ENCODE results near the gene OLFM1.
"Not testable (repeated sequence)": the region's sequence is repeated elsewhere in the genome, so short reads cannot be mapped to it uniquely, and the experiment has no call there.

Gene OLFM1

DNA sequence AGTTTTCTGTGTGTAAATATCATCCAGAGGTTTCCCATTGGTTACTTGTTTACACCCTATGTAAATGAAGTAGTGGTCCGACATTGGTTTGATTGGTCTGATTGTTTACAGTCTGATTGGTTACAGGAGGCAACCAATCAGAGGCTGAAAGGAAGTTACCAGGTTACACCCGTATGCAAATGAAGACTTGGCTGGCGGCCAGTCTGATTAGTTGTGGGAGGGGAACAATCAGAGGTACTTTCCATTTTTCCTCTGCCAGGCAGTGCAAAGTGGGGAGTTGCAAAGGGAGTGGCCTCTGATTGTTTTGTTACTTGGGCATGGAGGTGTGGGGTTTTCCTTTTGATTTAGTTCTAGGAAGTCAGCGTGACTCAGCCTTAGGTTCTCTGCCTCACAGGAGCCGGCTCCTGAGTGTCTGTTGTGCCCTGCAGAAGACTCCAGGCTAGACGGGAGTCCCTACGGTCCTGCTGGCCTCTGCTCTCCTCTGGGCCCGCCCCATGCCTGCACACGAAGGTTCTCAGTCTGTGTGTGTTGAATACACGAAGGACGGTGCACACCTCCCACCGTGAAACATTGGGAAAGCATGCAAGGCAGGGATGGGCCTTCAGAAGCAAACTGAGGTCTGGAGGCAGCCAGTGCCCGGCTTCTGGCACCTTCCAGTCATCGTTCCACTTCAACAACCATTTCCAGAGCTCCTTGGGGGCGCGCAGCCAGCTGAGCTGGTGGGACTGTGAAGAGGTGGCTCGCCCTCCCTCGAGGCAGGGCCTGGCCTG, 42.9 kb downstream of the OLFM1 start:
- peak in 3 of 4 experiments; percentile 3 to 36 (median 7) for DNase-seq (ENCODE audit: low read depth in 4 of 4, low spot score in 1 of 4)

DNA sequence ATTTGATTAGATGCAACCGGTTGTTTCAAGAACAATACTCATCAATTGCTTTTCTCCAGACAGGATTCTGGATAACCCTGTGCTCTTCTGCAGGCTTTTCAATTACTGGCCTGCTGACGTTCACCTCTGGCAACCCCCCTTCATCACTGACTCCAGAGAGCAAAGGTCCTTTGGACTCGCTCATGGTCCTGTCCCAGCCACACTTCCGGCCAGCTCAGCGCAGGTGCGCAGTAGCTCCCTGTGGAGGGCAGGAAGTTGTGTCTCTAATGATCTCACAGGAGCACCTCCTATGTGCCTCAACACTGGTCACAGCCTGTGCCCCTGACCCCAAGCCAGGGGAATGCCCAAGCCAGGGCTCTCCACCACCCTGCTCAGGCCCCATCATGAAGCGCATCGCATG, 44.0 kb downstream of the OLFM1 start:
- DNase-seq (ENCODE audit: low read depth in 4 of 4, low spot score in 1 of 4): no peak

DNA sequence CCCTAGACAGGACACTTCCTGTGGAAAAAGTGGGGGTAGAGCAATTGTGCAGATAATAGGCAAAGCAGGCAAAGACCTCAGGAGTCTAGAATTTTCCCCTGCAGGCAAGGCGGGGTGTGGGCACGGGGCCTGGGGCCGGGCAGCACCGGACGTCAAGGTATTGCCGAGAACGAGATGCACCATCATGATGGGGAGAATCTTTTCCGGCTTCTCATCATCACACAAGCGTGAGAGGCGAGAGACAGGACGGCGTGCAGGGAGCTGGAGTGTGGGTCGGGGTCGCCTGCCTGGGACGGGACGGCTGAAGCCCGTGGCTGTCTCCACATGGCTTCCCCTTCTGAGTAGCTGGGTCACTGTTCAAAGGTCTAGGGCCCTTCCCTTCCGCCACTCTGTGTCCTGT, 44.5 kb downstream of the OLFM1 start:
- no peak for DNase-seq (ENCODE audit: low read depth in 4 of 4, low spot score in 1 of 4)

DNA sequence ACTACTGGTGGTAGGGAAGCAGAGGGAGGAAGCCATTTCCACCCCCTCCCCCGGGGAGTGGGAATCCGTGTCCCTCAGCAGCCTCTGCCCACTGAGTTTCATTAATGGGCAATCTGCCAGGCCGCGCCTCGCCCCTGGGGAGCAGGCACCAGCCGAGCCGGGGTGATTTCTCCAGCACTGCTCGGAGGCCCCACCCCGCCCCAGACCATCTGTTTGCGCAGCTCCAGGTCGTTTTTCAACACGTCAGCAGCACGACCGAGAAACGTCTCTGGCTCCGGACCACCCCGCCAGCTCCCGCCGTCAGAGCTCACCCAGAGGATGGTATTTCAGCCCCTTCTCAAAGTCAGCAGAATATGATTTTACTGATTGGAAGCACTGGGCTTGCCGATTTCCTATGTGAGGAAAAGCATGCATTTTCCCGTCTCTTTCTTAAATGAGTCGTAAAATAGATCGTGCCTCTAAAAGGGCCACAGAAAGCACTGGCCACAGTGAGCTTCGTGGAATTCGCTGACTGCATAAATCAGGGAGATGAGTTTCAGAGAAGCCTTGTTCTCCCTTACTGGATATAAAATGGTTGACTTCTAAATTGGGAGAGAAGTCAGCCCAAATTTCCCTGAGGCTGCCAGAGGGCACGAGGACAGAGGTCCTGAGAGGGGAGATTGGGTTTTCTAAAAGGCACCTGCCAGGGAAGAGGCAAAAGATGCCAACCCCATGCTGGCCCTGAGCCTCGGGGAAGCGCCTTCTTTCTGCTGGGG, 47.0 kb downstream of the OLFM1 start:
- no peak for DNase-seq (ENCODE audit: low read depth in 4 of 4, low spot score in 1 of 4)

DNA sequence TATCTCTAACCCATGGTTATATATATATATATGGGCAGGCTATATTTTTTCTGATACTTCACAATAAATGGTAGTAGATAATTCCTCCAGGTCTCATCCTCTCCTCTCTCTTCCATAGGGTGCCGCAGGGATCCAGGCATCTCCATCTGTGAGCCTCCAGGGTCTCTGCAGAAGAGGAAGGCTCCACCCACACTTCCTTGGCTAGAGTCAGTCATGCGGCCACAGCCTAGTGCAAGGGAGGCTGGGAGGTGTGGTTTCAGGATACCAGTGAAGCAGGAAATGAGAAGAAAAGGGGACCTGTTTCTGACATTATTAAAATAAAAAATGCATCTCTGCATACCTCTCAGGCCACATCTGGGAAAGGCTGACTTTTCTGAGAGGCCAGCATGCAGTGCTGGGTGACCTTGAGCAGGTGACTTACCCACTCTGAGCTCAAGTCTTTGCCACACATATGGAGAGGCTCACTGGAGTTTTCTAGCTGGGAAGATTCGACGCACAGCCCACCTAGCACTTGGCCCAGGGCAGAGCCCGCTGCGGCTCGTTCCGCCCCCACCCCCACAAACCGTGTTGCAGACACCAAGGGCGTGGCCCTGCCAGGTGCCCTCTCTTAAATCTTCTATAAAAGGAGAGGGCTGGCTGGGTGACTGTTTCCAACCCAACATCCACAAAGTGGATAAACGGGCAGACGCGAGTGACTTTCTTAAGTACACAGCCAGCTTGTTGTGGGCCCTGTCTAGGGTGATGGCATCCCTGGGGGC, 47.9 kb downstream of the OLFM1 start:
- no peak for DNase-seq (ENCODE audit: low read depth in 4 of 4, low spot score in 1 of 4)

DNA sequence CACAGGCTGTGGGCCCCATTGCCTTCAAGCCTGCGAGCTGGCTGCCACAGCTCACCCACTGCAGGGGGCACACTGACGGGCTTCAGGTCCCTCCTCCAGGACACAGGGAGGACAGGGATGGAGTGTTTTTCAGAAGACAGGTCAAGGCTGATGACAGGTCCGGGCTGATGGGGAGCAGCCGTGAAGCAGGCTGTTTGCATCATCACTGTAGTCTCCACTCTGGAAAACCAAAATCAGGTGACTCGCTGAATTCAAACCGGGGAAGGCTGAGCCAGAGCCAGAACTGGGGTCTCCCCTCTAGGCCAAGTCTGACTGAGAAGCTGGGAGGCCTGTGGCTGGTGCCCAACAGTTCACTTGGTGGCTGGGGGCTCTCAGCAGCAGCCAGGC, 48.5 kb downstream of the OLFM1 start:
- no peak for DNase-seq (ENCODE audit: low read depth in 4 of 4, low spot score in 1 of 4)

DNA sequence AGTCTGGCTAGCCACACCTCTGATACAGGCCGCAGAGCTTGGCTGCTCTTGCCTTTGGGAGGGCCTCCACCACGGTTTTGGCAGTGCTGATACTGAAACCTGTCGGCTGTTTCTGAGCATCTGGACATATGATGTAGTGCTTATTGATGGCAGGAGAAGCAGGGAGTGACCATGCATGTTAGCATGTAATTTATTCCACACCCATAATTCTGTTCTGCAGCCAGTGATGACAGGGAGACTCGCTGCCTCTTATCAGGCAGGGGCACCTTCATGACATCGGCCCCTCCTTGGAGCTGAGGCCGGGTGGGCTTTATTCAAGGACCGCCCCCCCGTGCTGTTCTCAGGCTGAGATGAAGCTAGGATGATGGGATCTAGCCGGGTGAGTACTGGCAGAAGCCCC, 49.0 kb downstream of the OLFM1 start:
- no peak for DNase-seq (ENCODE audit: low read depth in 4 of 4, low spot score in 1 of 4)

DNA sequence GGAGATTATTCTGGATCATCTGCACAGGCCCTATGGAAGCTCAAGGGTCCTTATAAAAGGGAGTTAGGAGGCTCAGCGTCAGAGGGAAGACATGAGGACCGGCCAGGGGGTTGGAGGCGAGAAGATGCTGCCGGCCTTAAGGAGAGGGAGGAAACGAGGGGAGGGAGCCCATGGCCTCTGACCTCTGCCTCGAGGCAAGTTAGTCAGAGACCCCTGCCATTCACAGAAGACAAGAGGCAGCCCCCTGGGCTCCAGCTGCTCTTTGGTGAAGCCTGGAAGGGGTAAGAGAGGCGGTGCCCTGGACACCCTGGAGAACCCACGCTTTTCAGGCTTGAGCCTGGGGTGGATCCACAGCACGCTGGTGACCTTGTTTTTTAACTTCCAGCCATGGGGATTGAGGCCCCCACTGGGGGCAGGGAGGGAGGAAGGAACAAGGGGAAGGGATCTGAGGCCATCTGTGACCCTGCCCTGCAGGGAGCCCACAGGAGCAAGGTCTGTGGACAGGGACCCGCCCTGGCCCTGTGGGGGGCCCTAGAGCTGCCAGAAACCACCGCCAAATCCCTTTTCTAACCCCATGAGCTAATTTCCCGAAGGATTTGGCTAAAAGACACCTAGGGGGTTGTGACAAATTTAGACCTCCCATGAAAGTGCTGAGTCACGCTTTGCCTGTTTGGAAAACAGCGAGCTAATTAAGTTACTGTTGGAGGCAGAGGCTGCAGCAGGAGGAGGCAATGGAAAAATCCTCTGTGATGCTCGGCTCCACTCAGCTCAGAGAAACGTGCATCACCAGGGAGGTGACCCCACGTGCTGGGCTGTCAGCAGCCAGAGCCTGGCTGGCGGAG, 49.7 kb downstream of the OLFM1 start:
- no peak for DNase-seq (ENCODE audit: low read depth in 4 of 4, low spot score in 1 of 4)

DNA sequence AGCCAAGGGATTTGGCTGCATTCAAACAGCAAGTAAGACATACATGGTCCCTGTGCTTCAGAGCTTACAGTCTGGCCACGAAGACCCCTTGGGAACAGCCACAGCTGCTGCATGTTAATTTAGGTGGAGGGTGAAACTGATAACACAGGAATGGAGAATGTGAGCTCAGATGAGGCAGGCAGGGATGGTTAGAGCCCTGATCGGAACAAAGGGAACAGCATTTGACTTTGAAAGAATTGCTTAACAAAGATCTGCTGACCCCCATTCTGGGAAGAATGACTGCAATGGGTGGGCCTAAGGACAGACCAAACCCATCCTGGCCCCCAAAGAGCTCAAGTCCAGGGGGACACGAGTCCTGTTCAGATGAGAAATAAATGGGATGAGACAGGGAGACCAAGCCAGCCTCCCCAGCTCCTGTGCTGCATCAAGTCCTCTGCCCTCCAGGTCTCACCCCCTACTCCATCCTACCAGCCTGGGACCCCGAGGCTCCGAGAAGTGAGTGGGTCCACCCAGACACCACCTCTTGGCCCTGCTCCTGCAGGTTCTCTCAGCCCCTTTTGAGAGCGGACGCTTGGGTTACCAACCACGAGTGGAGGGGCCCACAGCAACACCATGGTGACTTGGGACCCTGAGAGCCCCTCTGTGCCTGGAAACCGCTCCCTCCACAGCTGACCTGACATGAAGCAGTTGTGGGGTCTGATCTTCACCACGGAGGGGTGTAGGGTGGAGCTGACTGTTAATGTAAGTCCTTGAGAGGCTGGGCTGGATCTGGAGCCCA, 50.8 kb downstream of the OLFM1 start:
- DNase-seq (ENCODE audit: low read depth in 4 of 4, low spot score in 1 of 4): no peak

DNA sequence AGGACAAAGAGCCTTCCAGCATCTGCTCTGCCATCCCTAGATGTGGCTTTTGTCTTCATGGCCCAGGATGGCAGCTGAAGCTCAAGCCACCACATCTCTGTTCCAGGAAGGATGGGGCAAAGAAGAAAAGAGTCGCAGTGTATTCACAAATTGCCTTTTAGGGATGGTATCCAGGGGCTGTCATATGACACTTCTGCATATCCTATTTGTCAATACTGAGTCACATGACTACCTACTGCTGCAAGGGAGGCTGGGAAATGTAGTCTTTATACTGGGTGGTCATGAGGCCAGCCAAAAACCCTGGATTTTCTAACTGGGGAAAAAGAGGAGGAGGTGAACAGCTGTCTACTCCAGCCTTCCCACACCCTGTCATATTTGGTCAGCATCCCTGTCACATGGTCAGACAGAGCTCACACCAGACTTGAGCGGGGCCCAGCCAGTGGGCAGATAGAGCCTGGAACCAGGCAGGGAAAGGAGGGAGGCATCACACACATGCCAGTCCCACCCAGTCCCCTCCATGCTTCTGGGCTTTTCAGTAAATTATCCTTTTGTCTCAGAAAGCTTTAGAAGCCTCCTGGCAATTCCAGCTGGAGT, 52.0 kb downstream of the OLFM1 start:
- DNase-seq (ENCODE audit: low read depth in 4 of 4, low spot score in 1 of 4): no peak

DNA sequence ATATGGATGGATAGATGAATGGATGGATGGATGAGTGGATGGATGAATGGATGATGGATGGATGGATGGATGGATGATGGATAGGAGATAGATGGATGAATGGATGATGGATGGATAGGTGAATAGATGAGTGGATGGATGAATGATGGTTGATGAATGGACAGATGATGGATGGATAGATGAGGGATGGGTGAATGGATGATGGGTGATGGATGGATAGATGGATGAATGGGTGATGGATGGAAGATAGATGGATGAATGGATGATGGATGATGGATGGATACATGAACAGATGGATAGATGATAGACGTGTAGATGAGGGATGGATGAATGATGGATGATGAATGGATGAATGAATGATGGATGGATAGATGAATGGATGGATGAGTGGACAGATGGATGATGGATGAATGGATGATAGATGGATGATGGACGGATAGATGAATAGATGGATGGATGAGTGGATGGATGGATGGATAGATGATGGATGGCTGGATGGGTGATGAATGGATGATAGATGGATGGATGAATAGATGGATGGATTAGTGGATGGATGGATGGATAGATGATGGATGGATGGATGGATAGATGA, 53.8 kb downstream of the OLFM1 start:
- no peak for DNase-seq (ENCODE audit: low read depth in 4 of 4, low spot score in 1 of 4)

DNA sequence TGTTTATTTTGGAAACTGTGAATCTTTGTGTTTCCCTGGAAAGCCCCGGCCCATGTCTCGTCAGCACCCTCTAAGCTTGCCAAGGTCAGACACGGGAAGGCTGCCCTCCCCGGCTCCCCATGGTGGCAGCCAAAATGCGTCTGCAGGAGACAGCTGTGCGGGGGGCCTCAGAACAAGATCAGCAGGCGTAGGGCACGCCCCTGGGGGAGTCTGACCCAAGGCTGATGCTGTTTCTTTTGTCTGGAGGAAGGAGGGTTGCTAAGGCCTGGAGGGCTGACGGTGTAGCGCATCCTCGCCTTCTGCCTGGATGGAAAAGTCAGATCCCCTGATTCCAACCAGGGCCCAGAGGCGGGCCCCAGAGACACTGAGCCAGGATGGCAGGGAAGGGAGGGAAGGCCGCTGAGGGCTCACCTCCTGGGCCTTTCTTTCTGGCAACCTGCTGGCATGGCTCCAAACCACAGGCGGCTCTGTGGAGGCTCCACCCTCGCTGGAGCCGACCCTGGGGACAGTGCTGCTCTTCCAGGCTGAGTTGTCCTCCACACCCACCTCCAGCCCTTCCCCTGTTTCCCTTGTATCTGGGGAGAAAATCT, 57.2 kb downstream of the OLFM1 start:
- DNase-seq (ENCODE audit: low read depth in 4 of 4, low spot score in 1 of 4): no peak

DNA sequence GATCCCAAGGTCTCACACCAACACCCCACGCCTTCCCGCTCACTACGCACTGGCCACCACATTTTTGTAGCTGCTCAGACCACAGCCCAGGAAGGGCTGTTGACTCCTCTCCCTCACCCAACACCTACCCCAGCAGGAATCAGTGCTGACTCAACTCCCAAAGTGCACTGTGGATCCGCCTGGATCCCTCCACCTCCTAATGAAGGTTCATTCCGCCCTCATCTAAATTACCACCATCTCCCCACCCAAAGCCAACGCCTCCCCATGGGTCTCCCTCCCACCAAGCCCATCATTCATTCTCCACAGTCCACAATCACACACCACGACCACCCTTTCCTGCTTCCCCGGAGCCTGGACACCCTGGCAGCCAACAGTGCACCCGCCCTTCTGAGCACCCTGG, 57.8 kb downstream of the OLFM1 start:
- no peak for DNase-seq (ENCODE audit: low read depth in 4 of 4, low spot score in 1 of 4)

DNA sequence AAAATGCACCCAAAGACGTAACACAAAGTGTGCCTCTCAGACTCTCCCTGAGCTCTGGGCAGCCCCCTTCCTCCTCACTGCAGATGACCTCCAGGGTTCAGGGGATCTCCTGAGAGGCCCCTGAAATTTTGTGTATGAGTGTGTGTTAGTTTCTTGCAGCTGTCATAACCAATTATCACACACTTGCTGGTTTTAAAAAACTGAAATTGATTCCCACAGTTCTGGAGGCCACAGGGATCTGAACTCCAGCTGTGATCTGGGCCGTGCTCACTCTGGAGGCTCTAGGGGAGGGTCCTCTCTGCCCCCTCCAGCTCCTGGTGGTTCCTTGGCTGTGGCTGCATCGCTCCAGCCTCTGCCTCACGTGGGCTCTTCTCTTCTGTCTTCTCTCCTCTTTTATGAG, 58.8 kb downstream of the OLFM1 start:
- DNase-seq (ENCODE audit: low read depth in 4 of 4, low spot score in 1 of 4): no peak

DNA sequence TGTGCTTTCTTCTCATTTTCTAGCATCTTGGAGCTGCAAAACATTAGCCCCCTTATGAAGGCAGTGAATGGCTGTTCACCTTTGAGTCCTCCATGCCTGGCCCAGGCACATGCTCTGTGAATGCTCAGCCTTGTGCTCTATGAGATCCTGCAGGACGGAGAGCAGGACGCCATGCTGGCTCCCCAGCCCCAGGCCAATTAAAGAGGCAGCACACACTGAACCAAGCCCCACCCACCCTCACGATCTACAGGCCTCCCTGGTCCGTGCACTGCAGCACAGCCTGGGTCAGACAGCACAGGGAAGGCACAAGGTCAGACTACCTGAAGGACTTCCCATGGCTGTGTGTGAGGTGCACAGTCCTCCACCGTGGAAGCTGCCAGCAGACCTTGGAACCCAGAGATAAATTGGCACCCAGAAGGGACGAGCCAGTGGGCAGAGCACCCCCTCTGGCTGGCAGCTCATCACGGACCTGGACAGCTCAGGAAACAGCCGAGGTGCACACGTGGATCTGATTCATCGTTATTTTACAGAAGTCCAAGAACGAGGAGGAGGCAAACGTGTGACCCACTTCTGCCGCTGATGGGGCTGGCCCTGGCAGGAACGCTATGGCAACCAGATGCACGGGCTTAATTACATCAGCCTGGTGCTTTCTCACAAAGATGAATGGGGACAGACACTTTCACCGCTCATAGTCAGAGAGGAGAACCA, 59.5 kb downstream of the OLFM1 start:
- DNase-seq (ENCODE audit: low read depth in 4 of 4, low spot score in 1 of 4): no peak

DNA sequence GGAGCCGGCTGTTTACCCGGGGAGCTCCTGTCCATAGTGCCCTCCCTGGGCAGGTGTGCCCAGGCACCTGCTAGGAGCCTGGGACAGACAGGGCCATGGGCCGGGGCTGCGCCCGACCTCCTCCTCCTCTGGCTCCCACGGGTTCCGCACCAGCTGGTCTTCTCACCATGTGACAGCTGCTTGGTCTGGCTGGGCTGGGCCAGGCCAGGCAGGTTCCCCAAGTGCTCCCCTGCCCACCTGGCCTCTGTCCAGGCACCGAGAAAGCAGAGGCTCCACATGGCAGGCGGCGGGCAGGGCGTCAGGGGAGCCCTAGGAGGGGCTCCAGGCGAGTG, 60.0 kb downstream of the OLFM1 start:
- DNase-seq (ENCODE audit: low read depth in 4 of 4, low spot score in 1 of 4): no peak

DNA sequence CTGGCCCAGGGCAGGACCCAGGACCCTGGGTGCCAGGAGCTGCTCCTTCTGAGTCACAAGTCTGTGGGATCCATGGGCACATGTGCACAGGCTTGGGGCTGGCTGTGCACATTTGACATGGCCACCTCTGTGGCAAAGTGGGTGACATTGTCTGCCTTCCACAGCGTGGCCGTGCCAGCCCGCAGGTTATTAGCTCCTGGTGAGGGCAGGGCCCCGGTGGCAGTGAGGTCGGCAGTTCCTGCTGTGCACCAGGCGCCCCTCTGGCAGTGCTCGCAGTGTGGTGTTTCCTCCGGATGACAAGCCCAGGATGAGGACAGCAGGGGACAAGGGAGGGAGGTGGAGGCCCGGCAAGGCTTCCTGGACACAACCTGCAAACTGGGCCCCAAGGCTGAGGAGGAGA, 60.5 kb downstream of the OLFM1 start:
- no peak for DNase-seq (ENCODE audit: low read depth in 4 of 4, low spot score in 1 of 4)

DNA sequence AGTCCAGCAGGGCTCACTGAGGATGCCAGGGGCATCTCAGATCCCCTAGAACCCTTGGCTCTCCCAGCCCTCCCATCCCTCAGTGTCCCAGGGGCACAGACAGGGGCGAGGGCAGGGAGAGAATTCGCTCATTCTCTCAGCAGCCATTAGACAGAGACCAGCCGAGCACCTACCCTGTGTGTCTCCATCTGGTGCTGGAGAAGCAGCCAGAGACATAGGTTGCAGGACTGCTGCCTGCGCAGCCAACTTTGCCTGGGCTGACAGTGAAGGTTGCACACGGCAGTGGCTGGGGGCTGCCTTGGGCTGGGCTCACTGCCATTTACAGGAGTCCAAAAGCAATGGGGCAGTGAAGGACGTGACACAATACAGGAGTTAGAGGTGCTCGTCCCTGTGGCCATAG, 60.9 kb downstream of the OLFM1 start:
- DNase-seq (ENCODE audit: low read depth in 4 of 4, low spot score in 1 of 4): no peak

DNA sequence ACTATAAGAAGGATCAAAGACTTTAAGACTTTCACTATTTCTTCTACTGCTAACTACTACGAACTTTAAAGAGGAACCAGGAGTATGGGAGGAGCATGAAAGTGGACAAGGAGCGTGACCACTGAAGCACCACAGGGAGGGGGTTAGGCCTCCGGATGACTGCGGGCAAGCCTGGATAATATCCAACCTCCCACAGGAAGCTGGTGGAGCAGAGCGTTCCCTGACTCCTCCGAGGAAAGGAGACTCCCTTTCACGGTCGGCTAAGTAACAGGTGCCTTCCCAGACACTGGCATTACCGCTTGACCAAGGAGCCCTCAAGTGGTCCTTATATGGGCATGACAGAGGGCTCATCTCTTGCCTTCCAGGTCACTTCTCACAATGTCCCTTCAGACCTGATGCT, 62.4 kb downstream of the OLFM1 start:
- DNase-seq (ENCODE audit: low read depth in 4 of 4, low spot score in 1 of 4): not testable (repeated sequence)
